GM19372 (cell line): ENCODE results near the gene PRR29.
"Not testable (repeated sequence)": the region's sequence is repeated elsewhere in the genome, so short reads cannot be mapped to it uniquely, and the experiment has no call there.

Source experiments
- ATAC-seq: cut with Tn5 transposase; IDR thresholded peaks from one replicate; pipeline ENCODE4 v1.9.1; 2021; ENCODE audit warnings: mild to moderate bottlenecking, low read depth, moderate library complexity; ENCODE audit not compliant: unreplicated experiment

PRR29 gene

DNA sequence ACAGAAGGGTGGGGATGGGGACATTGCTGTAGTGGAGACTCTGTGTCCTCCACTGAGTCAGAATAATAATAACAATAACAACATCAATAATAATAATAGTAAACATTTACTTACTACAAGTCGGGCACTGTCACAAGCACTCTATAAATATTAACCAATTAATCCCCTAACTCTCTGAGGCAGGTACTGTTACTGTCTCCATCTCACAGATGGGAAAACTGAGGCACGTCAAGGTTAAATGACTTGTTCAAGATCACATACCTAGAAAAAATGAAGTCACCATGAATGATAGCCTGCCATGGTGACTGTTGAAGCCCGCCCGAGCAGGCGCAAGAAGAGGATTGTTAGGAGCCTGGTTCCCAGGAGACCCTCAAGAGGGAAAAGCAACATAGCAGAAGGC lies 10.2 kb downstream of the PRR29 start:
- no peak for ATAC-seq

DNA sequence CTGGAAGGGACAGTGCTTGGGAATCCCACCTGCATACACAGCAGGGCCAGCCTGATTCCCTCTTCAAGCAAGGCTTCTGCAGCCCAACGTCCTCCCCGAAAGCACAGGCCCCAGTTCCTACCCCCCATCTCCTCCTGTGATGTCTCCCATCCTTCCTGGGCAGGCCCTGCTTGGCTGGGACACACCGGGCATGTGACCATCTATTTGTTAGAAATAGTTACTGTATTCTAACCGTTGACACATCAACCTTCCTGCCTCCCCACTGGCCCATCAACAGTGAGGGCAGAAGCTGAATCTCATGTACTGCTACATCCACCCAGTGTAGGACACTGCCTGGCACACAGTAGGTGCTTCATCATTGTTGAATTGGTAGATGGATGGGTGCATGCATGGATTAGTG lies 10.7 kb downstream of the PRR29 start:
- ATAC-seq = no peak

DNA sequence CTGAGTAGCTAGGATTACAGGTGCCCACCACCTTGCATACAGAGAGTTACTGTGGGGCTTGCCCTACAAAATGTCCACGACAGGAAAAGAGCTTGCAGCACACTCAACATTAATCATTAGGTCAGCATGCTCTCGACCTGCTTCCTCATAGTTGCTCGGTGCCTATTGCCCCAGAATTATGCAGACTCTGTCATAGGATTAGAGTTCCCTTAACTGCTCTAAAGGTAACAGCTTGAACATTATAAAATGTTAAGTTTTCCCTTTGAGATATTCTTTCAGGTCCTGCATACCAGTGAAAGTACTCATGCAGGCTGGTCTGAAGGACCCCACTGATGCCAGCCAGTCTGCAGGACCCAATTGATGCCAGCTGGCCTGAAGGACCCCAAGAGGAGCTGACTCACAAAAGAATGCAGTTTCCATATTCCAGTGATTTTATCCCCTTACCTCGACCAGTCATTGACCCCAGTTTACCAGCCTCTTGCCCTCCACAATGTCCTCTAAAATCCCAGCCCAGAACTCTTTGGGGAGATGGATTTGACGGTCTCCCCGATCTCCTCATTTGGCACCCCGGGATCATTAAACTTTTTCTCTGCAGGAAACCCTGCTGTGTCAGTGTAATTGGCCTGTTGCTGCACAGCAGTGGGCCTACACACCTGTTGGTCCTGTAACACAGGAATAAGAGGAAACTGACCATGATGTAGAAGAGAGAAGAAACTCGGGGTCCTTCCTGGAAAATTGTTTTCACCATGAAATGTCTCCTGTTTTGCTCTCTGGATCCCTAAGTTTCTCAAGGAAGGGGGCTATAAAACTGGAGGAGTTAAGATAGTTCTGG lies 11.6 kb downstream of the PRR29 start:
- no peak for ATAC-seq

DNA sequence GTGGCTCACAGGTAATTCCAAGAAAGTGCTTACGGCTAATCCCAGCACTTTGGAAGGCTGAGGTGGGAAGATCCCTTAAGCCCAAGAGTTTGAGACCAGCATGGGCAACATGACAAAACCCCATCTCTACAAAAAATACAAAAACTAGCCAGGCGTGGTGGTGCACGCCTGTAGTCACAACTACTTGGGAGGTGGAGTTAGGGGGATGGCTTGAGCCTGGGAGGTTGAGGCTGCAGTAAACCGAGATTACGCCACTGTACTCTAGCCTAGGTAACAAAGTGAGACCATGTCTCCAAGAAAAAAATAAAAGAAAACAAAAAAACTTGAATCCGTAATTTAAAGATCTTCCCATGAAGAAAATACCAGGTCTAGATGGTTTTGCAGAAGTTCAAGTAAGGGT lies 17.3 kb downstream of the PRR29 start:
- no peak for ATAC-seq

DNA sequence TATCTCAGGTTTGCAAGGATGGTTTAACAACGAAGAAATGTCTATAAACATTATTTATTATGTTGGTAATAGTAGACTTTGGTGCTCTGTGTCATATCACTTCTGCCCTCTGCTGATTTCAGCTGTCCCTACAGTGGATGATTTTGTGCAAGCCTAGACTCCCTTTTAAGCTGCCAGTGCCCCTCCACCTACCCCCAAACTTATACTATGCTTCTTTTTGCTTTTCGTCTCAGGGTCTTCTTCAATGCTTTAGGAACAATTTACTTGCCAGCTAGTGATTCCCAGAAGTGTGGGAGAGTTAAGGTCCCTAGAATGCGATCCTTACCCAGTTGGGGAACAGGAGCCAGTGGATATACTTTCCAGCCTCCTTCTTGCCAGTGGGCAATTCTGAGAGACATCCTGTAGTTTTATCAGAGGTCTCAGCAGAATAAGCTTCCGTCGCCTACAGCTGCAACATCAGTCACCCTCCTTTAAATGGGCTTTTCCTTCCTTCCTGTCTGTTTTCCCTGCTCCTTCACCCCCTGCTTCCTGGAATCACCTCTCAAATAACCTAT lies 18.2 kb downstream of the PRR29 start:
- ATAC-seq = no peak

DNA sequence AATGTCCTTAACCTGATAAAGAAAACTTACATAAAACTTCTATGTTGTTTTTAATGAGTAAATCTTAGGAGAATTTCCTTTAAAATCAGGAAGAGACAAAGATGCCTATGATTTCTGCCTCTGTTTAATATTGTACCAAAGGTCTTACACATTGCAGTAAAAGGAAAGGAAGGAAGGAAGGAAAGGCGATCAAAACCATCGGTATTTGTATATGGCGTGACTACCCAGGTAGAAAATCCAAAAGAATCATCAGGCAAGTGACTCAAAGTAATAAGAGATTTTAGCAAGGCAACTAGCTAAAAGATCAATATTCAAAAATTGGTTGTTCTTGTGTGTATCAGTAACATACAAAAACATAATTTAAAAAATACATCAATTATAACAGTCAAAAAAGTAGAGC lies 18.8 kb downstream of the PRR29 start:
- no peak for ATAC-seq

DNA sequence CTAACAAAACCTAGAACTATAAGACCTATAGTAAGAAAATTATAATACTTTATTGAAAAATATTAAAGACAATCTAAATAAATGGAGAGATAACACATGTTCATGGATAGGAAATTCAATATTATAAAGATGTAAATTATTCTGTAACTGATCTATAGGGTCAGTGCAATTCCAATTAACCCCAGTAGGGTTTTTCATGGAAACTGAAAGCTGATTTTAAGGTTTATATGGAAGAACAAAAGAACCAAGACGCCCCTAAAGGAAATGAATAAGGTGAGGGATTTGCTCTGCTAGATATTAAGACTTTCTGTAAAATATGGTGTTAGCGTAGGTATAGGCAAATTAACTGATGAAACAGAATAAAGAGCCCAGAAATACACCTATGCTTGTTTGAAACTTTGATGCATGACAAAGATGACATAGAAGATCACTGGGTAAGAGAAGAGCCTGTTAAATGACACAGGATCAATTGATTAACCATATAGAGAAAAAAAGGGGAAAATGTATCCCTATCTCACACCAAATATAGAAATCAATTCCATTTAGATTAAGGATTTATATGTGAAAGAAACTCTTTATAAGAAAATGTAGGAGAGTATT lies 19.3 kb downstream of the PRR29 start:
- no peak for ATAC-seq

DNA sequence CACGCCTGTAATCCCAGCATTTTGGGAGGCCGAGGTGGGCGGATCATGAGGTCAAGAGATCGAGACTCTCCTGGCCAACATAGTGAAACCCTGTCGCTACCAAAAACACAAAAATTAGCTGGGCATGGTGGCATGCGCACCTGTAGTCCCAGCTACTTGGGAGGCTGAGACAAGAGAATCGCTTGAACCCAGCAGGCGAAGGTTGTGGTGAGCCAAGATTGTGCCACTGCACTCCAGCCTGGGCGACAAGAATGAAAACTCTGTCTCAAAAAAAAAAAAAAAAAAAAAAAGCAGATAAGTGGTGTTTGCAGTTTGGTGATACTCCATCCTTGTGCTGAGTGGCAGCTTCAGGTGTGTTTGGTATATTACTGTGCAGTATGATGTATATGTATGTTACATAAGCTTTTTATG lies 21.4 kb downstream of the PRR29 start:
- ATAC-seq = not testable (repeated sequence)

DNA sequence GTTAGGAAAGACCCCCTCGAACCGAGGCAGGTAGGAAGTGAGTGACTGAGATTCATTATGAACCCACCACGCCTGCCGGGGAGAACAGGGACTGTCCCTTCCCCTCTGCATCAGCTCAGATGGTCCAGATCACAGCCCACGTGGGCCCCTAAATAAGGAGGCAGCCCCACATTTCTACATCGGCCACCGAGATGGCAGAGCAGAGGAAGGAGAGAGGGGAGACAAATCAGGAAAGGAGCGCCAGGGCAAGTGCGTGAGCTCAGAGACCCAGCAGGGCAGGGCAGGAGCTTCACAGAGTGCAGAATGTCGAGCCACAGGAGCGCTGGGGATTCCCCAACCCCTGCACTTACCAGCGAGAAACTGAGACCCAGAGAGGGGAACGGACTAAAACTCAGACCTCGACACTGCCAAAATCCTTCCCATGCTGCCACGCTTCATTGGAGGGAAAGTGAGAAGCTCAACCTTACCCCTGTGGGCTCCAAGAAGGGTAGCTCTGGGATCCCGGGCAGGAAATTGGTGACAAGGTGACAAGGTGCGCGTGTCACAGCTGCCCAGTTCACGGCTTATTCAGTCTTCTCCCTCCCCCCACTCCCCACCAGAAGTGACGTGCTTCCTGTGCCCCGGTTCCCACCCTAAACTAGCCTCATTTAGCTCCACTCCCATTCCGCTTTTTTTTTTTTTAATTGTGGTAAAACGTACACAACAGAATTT lies 22.1 kb downstream of the PRR29 start, which contains the start of gene ICAM2:
Gene ICAM2, minus strand, starts transcription at position 578 of the 711 bp plus-strand sequence. CDS start 13,942 bp downstream, outside the sequence.
- peak; percentile 70 for ATAC-seq

DNA sequence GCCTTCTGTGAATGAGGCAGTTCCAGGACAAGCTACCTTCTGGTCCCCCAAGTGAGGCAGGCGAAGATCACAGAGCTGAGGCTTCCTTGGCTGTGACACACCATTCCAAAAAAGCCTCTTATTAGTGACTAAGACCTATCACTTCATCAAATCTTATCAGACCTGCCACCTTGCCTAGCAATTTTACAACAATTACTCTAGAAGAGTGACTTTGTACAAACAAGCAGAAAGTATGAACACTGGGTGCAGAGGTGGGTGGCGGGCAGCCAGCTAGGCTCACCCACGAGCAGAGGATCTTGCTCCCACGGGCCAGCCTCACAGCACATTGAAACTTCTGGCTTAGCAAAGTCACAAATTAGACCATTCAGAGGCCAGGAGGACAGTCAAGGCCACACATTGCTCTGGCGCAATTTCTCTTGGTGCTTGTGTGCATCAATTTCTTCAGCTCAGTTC lies 24.5 kb downstream of the PRR29 start:
- ATAC-seq = no peak

DNA sequence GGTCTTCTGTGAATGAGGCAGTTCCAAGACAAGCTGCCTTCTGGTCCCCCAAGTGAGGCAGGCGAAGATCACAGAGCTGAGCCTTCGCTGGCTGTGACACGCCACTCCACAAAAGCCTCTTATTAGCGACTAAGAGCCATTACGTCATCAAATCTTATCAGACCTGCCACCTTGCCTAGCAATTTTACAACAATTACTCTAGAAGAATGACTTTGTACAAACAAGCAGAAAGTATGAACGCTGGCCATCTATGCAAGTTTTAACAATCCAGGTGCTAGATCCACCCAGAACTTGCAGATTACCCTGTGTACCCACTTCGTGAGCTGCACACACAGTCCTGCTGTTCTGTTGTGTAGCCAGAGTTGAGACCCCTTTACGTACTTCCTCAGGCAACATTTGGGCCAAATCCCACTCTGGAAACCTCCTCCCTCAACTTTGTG lies 26.1 kb downstream of the PRR29 start:
- ATAC-seq = no peak

DNA sequence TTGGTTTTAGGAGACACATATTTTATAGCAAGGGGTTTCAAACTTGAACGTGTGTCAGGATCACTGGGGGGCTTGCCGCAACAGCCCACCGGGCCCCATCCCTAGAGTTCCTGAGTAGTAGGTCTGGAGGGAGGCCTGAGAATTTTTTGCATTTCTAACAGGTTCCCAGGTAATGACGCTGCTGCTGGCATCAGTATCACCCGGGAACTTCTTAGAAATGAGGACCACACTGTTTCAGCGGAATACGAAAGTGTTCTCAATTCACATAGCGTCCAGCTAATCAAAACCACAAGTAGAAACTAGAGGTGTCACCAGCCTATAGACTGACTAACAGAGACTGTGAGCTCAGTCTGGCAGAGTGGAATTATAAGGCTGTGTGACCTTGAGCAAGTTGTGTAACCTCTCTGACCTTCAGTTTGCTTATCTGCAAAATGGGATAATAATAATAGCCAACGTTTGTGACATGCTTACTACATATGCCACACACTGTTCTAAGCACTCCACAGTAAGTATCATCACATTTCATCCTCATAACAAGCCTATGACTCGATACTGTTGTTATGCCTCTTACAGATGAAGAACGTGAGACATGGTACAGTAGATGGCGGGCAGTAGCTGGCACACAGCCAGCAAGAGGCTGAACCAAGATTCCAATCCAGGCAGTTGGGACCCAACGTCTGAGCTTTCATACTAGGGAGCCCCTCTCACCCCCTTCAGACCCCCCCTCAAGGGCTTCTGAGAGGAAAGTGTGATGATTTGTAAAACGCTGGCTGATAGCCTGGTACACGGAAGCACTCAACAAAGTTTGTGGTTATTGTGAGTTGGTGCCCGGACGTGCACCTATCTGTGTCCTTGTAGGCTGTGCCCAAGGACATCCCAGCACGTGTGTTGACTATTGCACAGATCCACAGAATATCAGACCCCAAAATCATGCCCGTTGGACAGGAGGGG lies 26.9 kb downstream of the PRR29 start:
- no peak for ATAC-seq

DNA sequence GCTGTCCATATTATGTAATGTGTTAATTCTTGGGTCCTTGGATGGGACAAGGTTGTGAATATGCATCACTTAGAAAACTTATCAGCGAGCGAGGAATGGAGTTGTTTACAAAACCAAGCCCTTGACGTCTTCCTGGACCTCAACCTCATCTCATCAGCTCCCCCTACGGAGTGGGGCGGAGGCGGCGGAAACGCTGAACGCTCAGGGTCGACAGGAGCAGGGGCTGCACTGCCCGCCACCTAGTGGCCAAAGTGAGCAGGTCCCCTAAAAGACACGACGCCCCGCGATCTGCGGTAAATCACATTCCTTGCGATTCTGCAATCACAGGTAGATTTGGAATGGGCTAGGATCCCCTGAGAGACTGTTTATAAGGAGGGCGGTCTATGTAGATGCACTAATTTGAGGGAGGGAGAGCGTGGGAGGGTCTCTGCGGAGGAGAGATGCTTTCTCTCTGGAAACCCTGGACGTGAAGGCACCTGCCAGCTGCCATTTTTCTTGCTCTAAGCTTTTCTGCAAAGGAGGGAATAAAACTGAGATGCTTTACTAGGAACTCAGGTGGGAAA lies 27.7 kb downstream of the PRR29 start:
- ATAC-seq = peak; percentile 81

DNA sequence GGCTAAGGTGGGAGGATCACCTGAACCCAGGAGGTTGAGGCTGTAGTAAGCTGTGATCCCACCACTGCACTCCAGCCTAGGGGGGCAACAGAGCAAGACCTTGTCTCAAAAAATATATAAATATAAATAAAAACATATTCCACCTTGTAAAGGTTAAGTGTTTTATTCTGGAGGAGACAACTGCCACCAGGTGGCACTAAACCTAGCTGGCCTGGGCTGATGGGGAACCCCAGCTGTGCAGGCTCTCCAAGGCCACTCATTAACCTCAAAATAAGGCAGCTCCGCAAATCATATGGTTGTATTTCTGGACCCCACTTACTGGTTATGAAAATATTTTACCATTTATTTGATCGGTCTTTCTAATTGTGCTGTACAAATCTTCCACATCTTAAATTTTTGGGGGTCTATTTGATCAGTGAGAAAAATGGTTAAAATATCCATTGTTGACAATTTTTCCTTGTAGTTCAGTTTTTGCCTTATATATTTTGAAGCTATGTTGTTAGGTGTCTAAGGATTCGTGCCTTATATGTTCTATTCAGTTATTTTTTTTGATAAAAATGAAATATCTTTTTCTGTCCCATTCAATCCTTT lies 30.8 kb downstream of the PRR29 start:
- ATAC-seq = no peak

DNA sequence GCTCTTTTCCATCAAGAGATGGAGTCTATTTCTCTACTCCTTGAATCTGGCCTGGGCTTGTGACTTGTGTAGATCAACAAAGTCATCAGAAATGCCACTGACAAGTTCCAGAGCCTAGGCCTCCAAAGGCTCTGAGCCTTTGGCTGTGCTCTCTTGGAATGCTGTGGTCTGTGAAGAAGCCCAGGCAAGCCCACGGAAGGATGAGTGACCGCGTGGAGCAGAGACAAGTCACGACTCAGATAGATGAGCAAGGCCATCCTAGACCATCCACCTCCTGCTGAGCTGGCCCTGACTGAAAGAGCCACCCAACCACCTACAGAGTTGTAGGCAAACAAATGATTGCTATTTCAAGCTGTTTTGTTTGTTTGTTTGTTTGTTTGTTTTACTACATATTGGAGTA lies 33.9 kb downstream of the PRR29 start:
- ATAC-seq = no peak

DNA sequence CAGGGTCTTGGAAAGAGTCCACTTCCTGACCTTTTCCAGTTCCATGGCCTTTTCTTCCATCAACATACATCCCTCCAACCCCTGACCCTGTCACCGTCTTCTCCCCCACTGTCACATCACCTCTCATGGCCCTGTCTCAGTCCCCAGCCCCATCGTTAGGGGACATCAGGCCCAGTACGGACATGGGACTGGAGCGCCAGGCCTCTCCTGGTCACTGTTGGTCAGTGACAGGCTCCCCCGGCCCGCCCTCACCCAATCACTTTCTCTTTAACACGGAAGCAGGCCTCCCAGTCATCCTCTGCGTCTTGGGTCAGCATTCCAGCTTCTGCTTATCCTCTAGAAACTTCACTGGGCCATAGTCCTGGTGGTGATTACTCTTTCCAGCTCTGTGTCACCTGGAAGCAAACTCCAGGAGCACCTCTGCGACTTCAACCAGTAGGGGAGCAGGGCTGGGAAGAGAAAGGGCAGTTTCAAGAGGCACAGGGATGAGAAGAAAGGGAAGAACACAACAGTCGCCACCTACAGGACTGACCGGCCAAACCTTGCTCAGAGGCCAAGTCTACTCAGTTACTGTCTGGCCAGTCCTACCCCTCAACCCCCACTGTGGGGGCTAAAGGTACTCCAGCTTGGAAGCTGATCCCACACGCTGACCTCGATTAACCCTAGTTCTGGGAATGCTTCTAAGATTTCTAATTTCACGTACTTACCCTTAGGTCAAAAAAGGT lies 38.2 kb downstream of the PRR29 start:
- no peak for ATAC-seq

DNA sequence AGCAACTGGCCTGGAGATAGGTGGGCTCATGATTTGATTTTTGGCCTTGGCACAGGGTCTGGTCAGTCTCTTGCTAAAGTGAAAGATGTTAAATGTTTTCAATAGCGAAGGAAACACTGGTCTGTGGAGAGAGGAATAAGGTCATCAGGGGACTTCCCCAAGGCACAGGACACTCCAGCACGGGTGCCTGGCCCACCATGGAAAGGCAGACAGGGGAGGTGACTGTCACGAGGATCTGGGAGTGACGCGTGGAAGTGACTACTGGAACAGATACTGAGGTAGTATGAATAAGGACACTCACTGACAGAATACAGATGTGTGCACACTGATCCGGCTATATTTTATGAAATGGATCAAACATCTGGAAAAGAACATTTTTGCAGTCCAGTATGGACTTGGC lies 39.0 kb downstream of the PRR29 start:
- no peak for ATAC-seq

DNA sequence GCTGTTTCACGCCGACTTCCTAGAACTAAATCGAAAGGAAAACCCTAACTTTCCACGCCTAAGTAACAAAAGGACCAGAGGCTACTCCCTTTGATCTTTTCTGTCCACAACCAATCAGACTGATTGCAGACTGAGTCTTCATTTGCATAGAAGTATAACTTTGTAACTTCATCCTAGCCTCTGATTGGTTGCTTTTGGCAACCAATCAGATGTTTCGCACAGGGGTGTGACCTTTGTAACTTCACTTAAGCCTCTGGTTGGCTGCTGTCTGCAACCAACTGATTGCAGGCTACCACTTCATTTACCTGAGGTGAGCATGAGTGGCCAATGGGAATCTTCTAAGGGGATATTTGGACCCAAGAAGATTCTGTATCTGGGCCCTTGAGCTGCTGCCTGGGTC lies 39.7 kb downstream of the PRR29 start:
- no peak for ATAC-seq
